GM19467 (cell line): Measurements from ENCODE around the gene RADIL.

ENCODE experiments used
- ATAC-seq: cut with Tn5 transposase; IDR thresholded peaks from one replicate; pipeline ENCODE4 v1.9.1; 2021; ENCODE audit warnings: mild to moderate bottlenecking, moderate library complexity; ENCODE audit not compliant: unreplicated experiment

RADIL gene

GRCh38 chr7:4884164-4884563 lies 648 bp upstream of the RADIL start:
- no peak for ATAC-seq

GRCh38 chr7:4883033-4883371 lies 514 bp downstream of the RADIL start:
- ATAC-seq: no peak

- no peak for ATAC-seq
Measured at GRCh38 chr7:4882169-4883032, 1.1 kb downstream of the RADIL start.

GRCh38 chr7:4880218-4880617 lies 3.3 kb downstream of the RADIL start:
- ATAC-seq: no peak

- no peak for ATAC-seq
Measured at GRCh38 chr7:4879396-4880081, 4.0 kb downstream of the RADIL start.

GRCh38 chr7:4878336-4879335 lies 4.9 kb downstream of the RADIL start:
- ATAC-seq: no peak

- no peak for ATAC-seq
Measured at GRCh38 chr7:4876586-4876985, 6.9 kb downstream of the RADIL start.

GRCh38 chr7:4875391-4875790 lies 8.1 kb downstream of the RADIL start:
- ATAC-seq: no peak

GRCh38 chr7:4873071-4873944 lies 10.2 kb downstream of the RADIL start:
- ATAC-seq: no peak

- no peak for ATAC-seq
Measured at GRCh38 chr7:4871930-4872675, 11.4 kb downstream of the RADIL start.

- ATAC-seq: no peak
Measured at GRCh38 chr7:4871056-4871680, 12.3 kb downstream of the RADIL start.

GRCh38 chr7:4868493-4868892 lies 15.0 kb downstream of the RADIL start:
- ATAC-seq: no peak

GRCh38 chr7:4866528-4867496 lies 16.7 kb downstream of the RADIL start:
- no peak for ATAC-seq

- no peak for ATAC-seq
Measured at GRCh38 chr7:4862156-4862555, 21.4 kb downstream of the RADIL start.

- no peak for ATAC-seq
Measured at GRCh38 chr7:4861673-4862072, 21.8 kb downstream of the RADIL start, which contains the start of gene PAPOLB. Gene PAPOLB, minus strand, starts transcription at chr7:4862030. Its CDS starts 220 bp downstream, at chr7:4861810.

GRCh38 chr7:4861227-4861626 lies 22.3 kb downstream of the RADIL start:
- no peak for ATAC-seq

- no peak for ATAC-seq
Measured at GRCh38 chr7:4857189-4857588, 26.3 kb downstream of the RADIL start.
